Stomach smooth muscle (tissue), 2 donors: ENCODE measurements around the gene ZNF687.
"Not testable (repeated sequence)": the region's sequence is repeated elsewhere in the genome, so short reads cannot be mapped to it uniquely, and the experiment has no call there.

ENCODE experiments used
- H3K27ac ChIP-seq: one replicate; pipeline ENCODE4 v1.7.0; 2013; ENCODE audit warnings: mild to moderate bottlenecking, low read length, inconsistent platforms
- H3K27me3 ChIP-seq, 2 donors: one replicate each; pipeline ENCODE4 v1.7.0; 2013; ENCODE audit warnings: low read length in 2 of 2; ENCODE audit not compliant: insufficient read depth in 2 of 2, control insufficient read depth in 1 of 2
- H3K36me3 ChIP-seq, 2 donors: one replicate each; pipeline ENCODE4 v1.7.0; 2013; ENCODE audit warnings: low read length in 2 of 2; ENCODE audit not compliant: control insufficient read depth in 2 of 2, insufficient read depth in 2 of 2
- H3K4me1 ChIP-seq: one replicate; pipeline ENCODE4 v1.7.0; 2013; ENCODE audit warnings: low read length; ENCODE audit not compliant: control insufficient read depth, insufficient read depth
- H3K4me3 ChIP-seq, 2 donors: one replicate each; pipeline ENCODE4 v1.7.0; 2013; ENCODE audit warnings: low read length in 2 of 2
- H3K9ac ChIP-seq, 2 donors: one replicate each; pipeline ENCODE4 v1.7.0; 2013; ENCODE audit warnings: low read length in 2 of 2, mild to moderate bottlenecking in 1 of 2
- H3K9me3 ChIP-seq, 2 donors: one replicate each; pipeline ENCODE4 v1.7.0; 2013; ENCODE audit warnings: low read length in 2 of 2; ENCODE audit not compliant: control insufficient read depth in 2 of 2
- donor health status: healthy.
- donor health status: Pancreatic carcinoma.

Gene ZNF687

GRCh38 chr1:151254217-151255213 is 27.6 kb upstream of the ZNF687 start, which contains the start of gene PSMD4:
Gene PSMD4 (plus strand): TSS chr1:151254734. CDS start chr1:151254783, 49 bp downstream.
- Histone ChIP-seq H3K4me1 (peaks cover 10% of the 10 kb centered on the region), H3K9me3 (no peaks in the 10 kb centered on the region), H3K27ac (peak within 1 kb of the TSS; percentile 70), H3K4me3 (peak within 1 kb of the TSS; percentile 87), H3K27me3 (no peaks in the 10 kb centered on the region), H3K36me3 (peaks cover 0 to 3% of the 10 kb centered on the region in 2 donors), H3K9ac (peak within 1 kb of the TSS; percentile 77 to 96)

DNA sequence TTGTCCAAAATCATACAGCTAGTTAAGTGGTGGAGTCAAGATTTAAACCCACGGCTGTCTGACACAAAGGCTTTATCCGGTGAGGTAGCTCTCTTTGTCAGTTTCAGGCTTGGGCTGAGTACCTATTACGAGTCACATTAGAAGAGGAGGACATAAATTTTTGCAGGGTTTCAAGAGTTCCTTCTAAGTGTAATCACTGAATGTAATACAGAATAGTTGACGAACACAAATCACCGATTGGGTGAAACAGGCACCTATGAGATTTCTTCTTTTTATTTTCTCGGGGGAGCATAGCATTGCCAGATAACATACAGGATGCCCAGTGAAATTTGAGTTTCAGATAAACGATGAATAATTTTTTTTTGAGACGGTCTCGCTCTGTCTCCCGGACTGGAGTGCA is 26.7 kb upstream of the ZNF687 start:
- Histone ChIP-seq H3K4me3 (peak overlapping the region; percentile 87), H3K9ac (peak overlapping the region; percentile 77 to 96), H3K36me3 (no peaks in the 10 kb centered on the region), H3K9me3 (no peaks in the 10 kb centered on the region), H3K4me1 (peaks cover 10% of the 10 kb centered on the region), H3K27ac (no peak overlapping the region), H3K27me3 (no peaks in the 10 kb centered on the region)

- Histone ChIP-seq H3K4me1 (peaks cover 9% of the 10 kb centered on the region), H3K36me3 (peaks cover 8% of the 10 kb centered on the region in 2 donors), H3K9me3 (no peaks in the 10 kb centered on the region), H3K4me3 (no peak overlapping the region), H3K27ac (no peak overlapping the region), H3K27me3 (no peaks in the 10 kb centered on the region), H3K9ac (no peak overlapping the region)
Measured at GRCh38 chr1:151259351-151259750, 22.7 kb upstream of the ZNF687 start.

- H3K27me3 ChIP-seq: no peaks in the 10 kb centered on the region
- no peak overlapping the region for H3K27ac ChIP-seq
- no peak overlapping the region for H3K9ac ChIP-seq
- no peaks in the 10 kb centered on the region for H3K9me3 ChIP-seq
- H3K36me3 ChIP-seq: peaks cover 44 to 45% of the 10 kb centered on the region in 2 donors
- no peaks in the 10 kb centered on the region for H3K4me1 ChIP-seq
- H3K4me3 ChIP-seq: no peak overlapping the region
Measured at GRCh38 chr1:151265446-151266236, 16.5 kb upstream of the ZNF687 start.

GRCh38 chr1:151266315-151266714 is 15.8 kb upstream of the ZNF687 start:
- no peaks in the 10 kb centered on the region for H3K4me1 ChIP-seq
- H3K9ac ChIP-seq: no peak overlapping the region

GRCh38 chr1:151266821-151267220 is 15.3 kb upstream of the ZNF687 start:
- Histone ChIP-seq H3K4me1 (no peaks in the 10 kb centered on the region), H3K4me3 (no peak overlapping the region), H3K27me3 (no peaks in the 10 kb centered on the region), H3K27ac (no peak overlapping the region), H3K9me3 (no peaks in the 10 kb centered on the region), H3K9ac (no peak overlapping the region), H3K36me3 (peaks cover 44 to 45% of the 10 kb centered on the region in 2 donors)

More at GRCh38 chr1:151266315-151266714, 15.8 kb upstream of the ZNF687 start:
- Histone ChIP-seq H3K9me3 (no peaks in the 10 kb centered on the region), H3K27ac (no peak overlapping the region), H3K4me3 (no peak overlapping the region), H3K36me3 (peaks cover 44 to 45% of the 10 kb centered on the region in 2 donors), H3K27me3 (no peaks in the 10 kb centered on the region)

- no peaks in the 10 kb centered on the region for H3K4me1 ChIP-seq
- no peaks in the 10 kb centered on the region for H3K9me3 ChIP-seq
- peaks cover 40 to 42% of the 10 kb centered on the region in 2 donors for H3K36me3 ChIP-seq
- no peak overlapping the region for H3K9ac ChIP-seq
- no peaks in the 10 kb centered on the region for H3K27me3 ChIP-seq
- H3K27ac ChIP-seq: no peak overlapping the region
- H3K4me3 ChIP-seq: no peak overlapping the region
Measured at GRCh38 chr1:151267760-151268159, 14.3 kb upstream of the ZNF687 start.

- peaks cover 0 to 3% of the 10 kb centered on the region in 2 donors for H3K36me3 ChIP-seq
- no peak overlapping the region for H3K27ac ChIP-seq
- H3K27me3 ChIP-seq: no peaks in the 10 kb centered on the region
- H3K9ac ChIP-seq: peak overlapping the region in 1 of 2 donors; percentile 13
- H3K4me1 ChIP-seq: no peaks in the 10 kb centered on the region
- no peak overlapping the region for H3K4me3 ChIP-seq
- no peaks in the 10 kb centered on the region for H3K9me3 ChIP-seq
Measured at GRCh38 chr1:151273924-151274466, 8.1 kb upstream of the ZNF687 start.

- H3K9ac ChIP-seq, H3K36me3 ChIP-seq, H3K4me3 ChIP-seq, H3K9me3 ChIP-seq, H3K27me3 ChIP-seq, H3K4me1 ChIP-seq, H3K27ac ChIP-seq: not testable (repeated sequence)
Measured at GRCh38 chr1:151275341-151275740, 6.8 kb upstream of the ZNF687 start.

- Histone ChIP-seq H3K27ac (no peak overlapping the region), H3K4me3 (no peak overlapping the region), H3K4me1 (peaks cover 5% of the 10 kb centered on the region), H3K9me3 (no peaks in the 10 kb centered on the region), H3K9ac (no peak overlapping the region), H3K27me3 (no peaks in the 10 kb centered on the region), H3K36me3 (no peaks in the 10 kb centered on the region)
Measured at GRCh38 chr1:151277249-151277648, 4.8 kb upstream of the ZNF687 start.
